Panc1 (cell line): ENCODE results near the gene MTHFD2. TPM values are rescaled to one million over a fixed set of nuclear protein-coding genes. Genes with fewer than 3 reads are reported as not detected.

Experiments used
- ATAC-seq: fragments of 200-7000 bp; cut with Tn5 transposase; 2 replicates; pipeline ENCODE4 v1.9.1; 2020; ENCODE audit warnings: mild to moderate bottlenecking, moderate library complexity
- BruUV-seq: library from RNA; stranded (reverse); fragments of 400-500 nt; replicated peaks from 2 replicates; lab custom pipeline; 2021; lab: Mats Ljungman, UMichigan
- CTCF ChIA-PET: fragments of 300-600 bp; sonication (Branson Sonifier 250); formaldehyde crosslinking; loops from one replicate; lab custom pipeline; 2022; ENCODE audit warnings: antibody characterized with exemption; lab: Charles Lee
- POLR2A ChIA-PET: fragments of 300-600 bp; sonication (Branson Sonifier 250); formaldehyde crosslinking; loops from one replicate; lab custom pipeline; 2022; ENCODE audit warnings: antibody characterized with exemption; lab: Charles Lee
- DNase-seq: peaks from one replicate; pipeline ENCODE4 v3.0.0-alpha.2; 2010; ENCODE audit warnings: low read depth, low spot score
- H3K27ac ChIP-seq: 2 replicates; pipeline ENCODE4 v1.5.1; 2011; ENCODE audit warnings: mild to moderate bottlenecking, low read length, inconsistent platforms
- H3K27me3 ChIP-seq: fragments of 200-500 bp; sonication (Bioruptor generic); 2 replicates; pipeline ENCODE4 v1.6.0; 2014; ENCODE audit warnings: low read length, inconsistent platforms; ENCODE audit not compliant: control insufficient read depth, insufficient read depth
- H3K36me3 ChIP-seq: fragments of 200-500 bp; sonication (Bioruptor generic); 2 replicates; pipeline ENCODE4 v1.5.1; 2014; ENCODE audit warnings: inconsistent platforms, mild to moderate bottlenecking, low read length, moderate library complexity; ENCODE audit not compliant: control insufficient read depth, insufficient read depth
- H3K4me1 ChIP-seq: 2 replicates; pipeline ENCODE4 v1.5.1; 2011; ENCODE audit warnings: inconsistent platforms, mild to moderate bottlenecking, low read length, moderate library complexity; ENCODE audit not compliant: control insufficient read depth, insufficient read depth
- H3K4me3 ChIP-seq, 2 experiments: 2 replicates each; pipeline ENCODE4 v1.5.1; 2011 to 2012; ENCODE audit warnings: low read depth in 2 of 2, low read length in 2 of 2, mild to moderate bottlenecking in 2 of 2, inconsistent platforms in 1 of 2, moderate library complexity in 1 of 2
- H3K9me3 ChIP-seq: fragments of 200-500 bp; sonication (Bioruptor generic); 2 replicates; pipeline ENCODE4 v1.5.1; 2014; ENCODE audit warnings: low read depth, mild to moderate bottlenecking, inconsistent platforms, low read length, moderate library complexity; ENCODE audit not compliant: control insufficient read depth, insufficient read depth
- CTCF ChIP-seq: fragments of 450-650 bp; IDR thresholded peaks from 2 replicates; pipeline ENCODE4 v1.5.1; 2017; ENCODE audit warnings: mild to moderate bottlenecking
- POLR2AphosphoS5 ChIP-seq: IDR thresholded peaks from 2 replicates; pipeline ENCODE4 v1.6.1; 2012; ENCODE audit warnings: mild to moderate bottlenecking, low read depth, low read length, moderate library complexity
- REST ChIP-seq, 2 experiments: IDR thresholded peaks; 2 replicates each; pipeline ENCODE4 v1.6.1; 2011 to 2012; ENCODE audit warnings: low read depth in 2 of 2, control low read depth in 1 of 2, low read length in 1 of 2, mild to moderate bottlenecking in 1 of 2, moderate library complexity in 1 of 2; ENCODE audit not compliant: insufficient read depth in 1 of 2
- SIN3A ChIP-seq: IDR thresholded peaks from 2 replicates; pipeline ENCODE4 v1.6.1; 2012; ENCODE audit warnings: low read depth, mild to moderate bottlenecking, low read length, moderate library complexity, borderline replicate concordance; ENCODE audit not compliant: insufficient read depth
- TCF7L2 ChIP-seq: IDR thresholded peaks from 2 replicates; pipeline ENCODE4 v1.6.1; 2011; ENCODE audit warnings: mild to moderate bottlenecking, low read depth, low read length, inconsistent platforms
- in situ Hi-C: cut with HindIII; loops from 2 replicates; pipeline ENCODE4 v1.10.0; 2016; ENCODE audit warnings: low sequenced_read_pairs, low pct_unique_long_range_greater_than_20kb
- intact Hi-C: fragments of 100-400 bp; cut with micrococcal nuclease; formaldehyde crosslinking; loops from one replicate; pipeline ENCODE4 v1.10.0; 2022; ENCODE audit not compliant: unreplicated experiment
- total RNA-seq: library from RNA; stranded (reverse); gene quantifications from one replicate; pipeline ENCODE4 v1.2.1, GENCODE V29; 2021; ENCODE audit not compliant: unreplicated experiment

MTHFD2 gene
- total RNA-seq, 1 experiment from 2014 or later, result 215 TPM

- ChIA-PET POLR2A (no interaction called here), CTCF (no interaction called here)
- Histone ChIP-seq H3K9me3 (no peaks in the 10 kb centered on the region), H3K4me3 (no peak overlapping the region), H3K27ac (no peak overlapping the region), H3K4me1 (no peaks in the 10 kb centered on the region), H3K27me3 (no peaks in the 10 kb centered on the region), H3K36me3 (no peaks in the 10 kb centered on the region)
- no peak for ATAC-seq
- TF ChIP-seq TCF7L2, result no peak
- no peak for TF ChIP-seq POLR2AphosphoS5
- no peak for TF ChIP-seq REST (IDR thresholded peaks at IDR 0.05; ENCODE audit: insufficient read depth in 1 of 2, low read depth in 2 of 2, low read length in 1 of 2)
- TF ChIP-seq CTCF, result no peak
- no peak for TF ChIP-seq SIN3A
- in situ Hi-C loops, result no loop called here
- no TSS peak for BruUV-seq
- intact Hi-C loops, result no loop called here
- DNase-seq, result no peak
Measured at GRCh38 chr2:74232426-74232825, 34.0 kb downstream of the MTHFD2 start.

DNA sequence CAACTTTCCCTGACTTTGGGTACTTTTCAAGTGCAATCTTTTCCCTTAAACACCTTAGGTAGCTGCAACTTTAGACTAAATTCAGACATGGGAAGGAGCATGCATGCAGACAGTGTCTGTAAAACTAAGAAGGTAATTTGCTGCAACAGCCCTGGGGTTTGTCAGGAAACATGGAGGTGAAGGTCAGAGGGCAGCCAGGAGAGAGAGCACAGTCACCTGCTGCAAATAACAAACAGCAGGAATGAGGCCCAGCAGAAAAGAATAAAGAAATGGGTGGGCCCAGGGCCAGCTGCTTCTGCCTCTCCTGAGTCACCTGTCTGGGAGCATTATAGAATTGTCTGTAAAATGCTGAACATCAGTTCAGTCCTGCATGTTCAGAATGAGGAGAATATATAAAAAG lies 35.2 kb downstream of the MTHFD2 start:
- H3K36me3 ChIP-seq, result no peaks in the 10 kb centered on the region
- ChIA-PET CTCF (no interaction called here), POLR2A (no interaction called here)
- no peaks in the 10 kb centered on the region for H3K9me3 ChIP-seq
- H3K4me3 ChIP-seq, result no peak overlapping the region
- no peak overlapping the region for H3K27ac ChIP-seq
- BruUV-seq, result no TSS peak
- intact Hi-C loops (no loop called here), in situ Hi-C loops (no loop called here)
- H3K4me1 ChIP-seq, result no peaks in the 10 kb centered on the region
- ATAC-seq, result no peak
- no peaks in the 10 kb centered on the region for H3K27me3 ChIP-seq
- TF ChIP-seq TCF7L2 (no peak), CTCF (no peak), POLR2AphosphoS5 (no peak), SIN3A (no peak), REST (IDR thresholded peaks at IDR 0.05; ENCODE audit: insufficient read depth in 1 of 2, low read depth in 2 of 2, low read length in 1 of 2) (no peak)
- no peak for DNase-seq
